ENCODE measurements around the gene MXRA8. TPM values are rescaled to one million over a fixed set of nuclear protein-coding genes. Genes with fewer than 3 reads are reported as not detected.

MXRA8 gene
- total and polyA plus RNA-seq, 9 of the 15 experiments (the other 6 are each of a cell fraction or from before 2014, with no cell fraction given): 0.66 to 11.3 (median 6.3) TPM

DNA sequence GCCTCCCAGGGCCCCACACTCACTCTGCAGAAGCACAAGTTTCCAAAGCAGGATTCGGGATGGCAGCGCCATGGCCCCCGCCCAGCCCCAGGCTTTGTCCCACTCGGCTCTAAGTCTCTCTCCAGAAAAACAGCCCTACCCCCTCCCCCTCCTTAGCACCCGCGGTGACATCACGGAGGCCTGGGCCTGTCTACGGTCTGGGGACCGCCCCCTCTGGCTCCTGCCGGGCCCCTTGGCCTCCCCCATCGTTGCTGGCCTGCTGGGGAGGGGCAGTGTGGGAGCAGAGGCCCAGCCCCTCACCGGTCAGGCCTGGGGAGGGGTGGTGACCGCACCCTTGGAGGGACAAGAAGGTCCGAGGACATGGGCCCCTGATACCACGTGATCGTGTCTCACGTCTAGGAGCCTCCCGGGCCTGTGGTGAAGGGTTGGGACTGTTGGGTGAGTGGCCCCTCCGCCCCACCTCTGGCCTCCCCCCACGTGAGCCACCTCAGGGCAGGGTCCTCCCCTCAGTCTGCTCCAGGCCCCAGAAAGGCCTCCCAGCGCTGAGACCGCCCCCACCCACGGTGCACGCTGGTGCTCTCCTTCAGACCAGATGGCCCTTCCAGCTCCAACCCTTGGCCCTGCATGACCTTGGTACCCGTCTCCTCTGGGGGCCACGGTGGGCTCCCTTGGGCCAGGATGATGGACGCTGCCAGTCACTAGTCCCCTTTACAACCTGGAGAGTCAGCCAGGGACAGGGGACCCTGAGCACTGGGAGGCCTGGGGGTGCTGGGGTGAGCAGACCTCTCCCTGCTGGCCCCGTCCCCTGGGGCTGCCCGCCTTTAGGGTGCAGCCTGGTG is at the start of gene MXRA8 (continued):
- TF ChIP-seq KLF6 (CRISPR knock-in tag; IDR thresholded peaks at IDR 0.05; ENCODE audit: borderline replicate concordance): peak; percentile 70; the same call in 1 of the 2 replicates
- no peak for TF ChIP-seq PHB (CRISPR knock-in tag; IDR thresholded peaks at IDR 0.05)
- TF ChIP-seq PCBP1 (IDR thresholded peaks at IDR 0.05; ENCODE audit: low read depth, low read length, poor library complexity, severe bottlenecking): peak; percentile 33
- TF ChIP-seq TRIM24 (IDR thresholded peaks at IDR 0.05): peak in 1 of 2 experiments; percentile 47; a peak in 1 of 4 replicates
- TF ChIP-seq ZBTB7A (IDR thresholded peaks at IDR 0.05; ENCODE audit: borderline replicate concordance, control insufficient read depth, low read depth, low read length): peak; percentile 91
- peak in 1 of 3 experiments; percentile 3 for TF ChIP-seq YY1 (IDR thresholded peaks at IDR 0.05; ENCODE audit: borderline replicate concordance in 1 of 3, control insufficient read depth in 1 of 3, extremely low read depth in 1 of 3, insufficient read depth in 3 of 3, insufficient read length in 1 of 3, insufficient replicate concordance in 2 of 3, low read depth in 1 of 3, low read length in 2 of 3)
- no peak for TF ChIP-seq NR4A1 (CRISPR knock-in tag; IDR thresholded peaks at IDR 0.05)
- TF ChIP-seq NR4A1 (tag; IDR thresholded peaks at IDR 0.05): peak; percentile 81
- TF ChIP-seq, protein P1, sequence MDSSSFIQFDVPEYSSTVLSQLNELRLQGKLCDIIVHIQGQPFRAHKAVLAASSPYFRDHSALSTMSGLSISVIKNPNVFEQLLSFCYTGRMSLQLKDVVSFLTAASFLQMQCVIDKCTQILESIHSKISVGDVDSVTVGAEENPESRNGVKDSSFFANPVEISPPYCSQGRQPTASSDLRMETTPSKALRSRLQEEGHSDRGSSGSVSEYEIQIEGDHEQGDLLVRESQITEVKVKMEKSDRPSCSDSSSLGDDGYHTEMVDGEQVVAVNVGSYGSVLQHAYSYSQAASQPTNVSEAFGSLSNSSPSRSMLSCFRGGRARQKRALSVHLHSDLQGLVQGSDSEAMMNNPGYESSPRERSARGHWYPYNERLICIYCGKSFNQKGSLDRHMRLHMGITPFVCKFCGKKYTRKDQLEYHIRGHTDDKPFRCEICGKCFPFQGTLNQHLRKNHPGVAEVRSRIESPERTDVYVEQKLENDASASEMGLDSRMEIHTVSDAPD (CRISPR knock-in tag; IDR thresholded peaks at IDR 0.05): no peak
- 0 out of 2 replicates have a peak, but pooled peaks have one; percentile 38 for TF ChIP-seq ZNF589 (CRISPR knock-in tag; IDR thresholded peaks at IDR 0.05; ENCODE audit: low read depth)
- no peak for TF ChIP-seq C11orf30 (IDR thresholded peaks at IDR 0.05; ENCODE audit: low read depth)
- TF ChIP-seq, protein P2, sequence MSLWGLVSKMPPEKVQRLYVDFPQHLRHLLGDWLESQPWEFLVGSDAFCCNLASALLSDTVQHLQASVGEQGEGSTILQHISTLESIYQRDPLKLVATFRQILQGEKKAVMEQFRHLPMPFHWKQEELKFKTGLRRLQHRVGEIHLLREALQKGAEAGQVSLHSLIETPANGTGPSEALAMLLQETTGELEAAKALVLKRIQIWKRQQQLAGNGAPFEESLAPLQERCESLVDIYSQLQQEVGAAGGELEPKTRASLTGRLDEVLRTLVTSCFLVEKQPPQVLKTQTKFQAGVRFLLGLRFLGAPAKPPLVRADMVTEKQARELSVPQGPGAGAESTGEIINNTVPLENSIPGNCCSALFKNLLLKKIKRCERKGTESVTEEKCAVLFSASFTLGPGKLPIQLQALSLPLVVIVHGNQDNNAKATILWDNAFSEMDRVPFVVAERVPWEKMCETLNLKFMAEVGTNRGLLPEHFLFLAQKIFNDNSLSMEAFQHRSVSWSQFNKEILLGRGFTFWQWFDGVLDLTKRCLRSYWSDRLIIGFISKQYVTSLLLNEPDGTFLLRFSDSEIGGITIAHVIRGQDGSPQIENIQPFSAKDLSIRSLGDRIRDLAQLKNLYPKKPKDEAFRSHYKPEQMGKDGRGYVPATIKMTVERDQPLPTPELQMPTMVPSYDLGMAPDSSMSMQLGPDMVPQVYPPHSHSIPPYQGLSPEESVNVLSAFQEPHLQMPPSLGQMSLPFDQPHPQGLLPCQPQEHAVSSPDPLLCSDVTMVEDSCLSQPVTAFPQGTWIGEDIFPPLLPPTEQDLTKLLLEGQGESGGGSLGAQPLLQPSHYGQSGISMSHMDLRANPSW (CRISPR knock-in tag; IDR thresholded peaks at IDR 0.05): no peak
- peak; percentile 44 for TF ChIP-seq CCNT2 (IDR thresholded peaks at IDR 0.05; ENCODE audit: borderline replicate concordance, extremely low read depth, insufficient read length, low read depth, low read length)
- peak; percentile 37; the same call in 1 of the 2 replicates for TF ChIP-seq RB1 (IDR thresholded peaks at IDR 0.05; ENCODE audit: low read depth)
- TF ChIP-seq, protein P3, sequence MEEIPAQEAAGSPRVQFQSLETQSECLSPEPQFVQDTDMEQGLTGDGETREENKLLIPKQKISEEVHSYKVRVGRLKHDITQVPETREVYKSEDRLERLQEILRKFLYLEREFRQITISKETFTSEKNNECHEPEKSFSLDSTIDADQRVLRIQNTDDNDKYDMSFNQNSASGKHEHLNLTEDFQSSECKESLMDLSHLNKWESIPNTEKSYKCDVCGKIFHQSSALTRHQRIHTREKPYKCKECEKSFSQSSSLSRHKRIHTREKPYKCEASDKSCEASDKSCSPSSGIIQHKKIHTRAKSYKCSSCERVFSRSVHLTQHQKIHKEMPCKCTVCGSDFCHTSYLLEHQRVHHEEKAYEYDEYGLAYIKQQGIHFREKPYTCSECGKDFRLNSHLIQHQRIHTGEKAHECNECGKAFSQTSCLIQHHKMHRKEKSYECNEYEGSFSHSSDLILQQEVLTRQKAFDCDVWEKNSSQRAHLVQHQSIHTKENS (CRISPR knock-in tag; IDR thresholded peaks at IDR 0.05): no peak
- peak; percentile 74 for TF ChIP-seq CBFA2T2 (conservative IDR thresholded peaks at IDR 0.05)
- TF ChIP-seq, protein P4, sequence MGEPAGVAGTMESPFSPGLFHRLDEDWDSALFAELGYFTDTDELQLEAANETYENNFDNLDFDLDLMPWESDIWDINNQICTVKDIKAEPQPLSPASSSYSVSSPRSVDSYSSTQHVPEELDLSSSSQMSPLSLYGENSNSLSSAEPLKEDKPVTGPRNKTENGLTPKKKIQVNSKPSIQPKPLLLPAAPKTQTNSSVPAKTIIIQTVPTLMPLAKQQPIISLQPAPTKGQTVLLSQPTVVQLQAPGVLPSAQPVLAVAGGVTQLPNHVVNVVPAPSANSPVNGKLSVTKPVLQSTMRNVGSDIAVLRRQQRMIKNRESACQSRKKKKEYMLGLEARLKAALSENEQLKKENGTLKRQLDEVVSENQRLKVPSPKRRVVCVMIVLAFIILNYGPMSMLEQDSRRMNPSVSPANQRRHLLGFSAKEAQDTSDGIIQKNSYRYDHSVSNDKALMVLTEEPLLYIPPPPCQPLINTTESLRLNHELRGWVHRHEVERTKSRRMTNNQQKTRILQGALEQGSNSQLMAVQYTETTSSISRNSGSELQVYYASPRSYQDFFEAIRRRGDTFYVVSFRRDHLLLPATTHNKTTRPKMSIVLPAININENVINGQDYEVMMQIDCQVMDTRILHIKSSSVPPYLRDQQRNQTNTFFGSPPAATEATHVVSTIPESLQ (CRISPR knock-in tag; IDR thresholded peaks at IDR 0.05): peak; percentile 25; the same call in 1 of the 2 replicates
- TF ChIP-seq TCF3 (CRISPR knock-in tag; IDR thresholded peaks at IDR 0.05): 0 out of 2 replicates have a peak, but pooled peaks have one; percentile 20
- TF ChIP-seq EHMT2 (IDR thresholded peaks at IDR 0.05): no peak
